WTC11 (cell line): Measurements from ENCODE around the gene DUT. TPM values are rescaled to one million over a fixed set of nuclear protein-coding genes. Genes with fewer than 3 reads are reported as not detected.
A peak's percentile ranks its signal among the peaks of the same experiment; 100 is the strongest.

Experiments
- ATAC-seq: fragments of 200-7000 bp; cut with Tn5 transposase; 2 replicates; pipeline ENCODE4 v1.10.0; 2021; ENCODE audit warnings: mild to moderate bottlenecking, moderate library complexity
- Bru-seq: library from RNA; stranded (reverse); fragments of 400-500 nt; gene quantifications from one replicate; lab custom pipeline; 2021; lab: Mats Ljungman, UMichigan
- CTCF ChIA-PET: fragments of 300-600 bp; sonication (Branson Sonifier 250); formaldehyde crosslinking; loops from one replicate; lab custom pipeline; 2021; ENCODE audit warnings: antibody characterized with exemption; lab: Charles Lee
- POLR2A ChIA-PET: fragments of 350-600 bp; sonication (Branson Sonifier 250); formaldehyde crosslinking; loops from one replicate; lab custom pipeline; 2021; ENCODE audit warnings: antibody characterized with exemption; lab: Charles Lee
- DNase-seq: peaks from one replicate; pipeline ENCODE4 v3.0.0; 2021; ENCODE audit warnings: low spot score
- H3K27ac Mint-ChIP-seq: 2 replicates; pipeline ENCODE4 v1.8.0; 2021; ENCODE audit warnings: mixed read lengths
- H3K27me3 Mint-ChIP-seq: 2 replicates; pipeline ENCODE4 v1.8.0; 2021; ENCODE audit warnings: low read depth, mild to moderate bottlenecking, moderate library complexity, mixed read lengths
- H3K36me3 Mint-ChIP-seq: 2 replicates; pipeline ENCODE4 v1.8.0; 2021; ENCODE audit warnings: mixed read lengths
- H3K4me1 Mint-ChIP-seq: 2 replicates; pipeline ENCODE4 v1.8.0; 2022; ENCODE audit warnings: mixed read lengths
- H3K4me3 Mint-ChIP-seq: 2 replicates; pipeline ENCODE4 v1.8.0; 2021; ENCODE audit warnings: mild to moderate bottlenecking, moderate library complexity, mixed read lengths
- H3K9me3 Mint-ChIP-seq: 2 replicates; pipeline ENCODE4 v1.8.0; 2021; ENCODE audit warnings: mixed read lengths
- CREM ChIP-seq: sonication (generic); formaldehyde crosslinking; IDR thresholded peaks from 2 replicates; pipeline ENCODE4 v1.8.1; 2022; ENCODE audit warnings: mild to moderate bottlenecking, missing genetic modification reagents, moderate library complexity
- ESRRA ChIP-seq: sonication (generic); formaldehyde crosslinking; IDR thresholded peaks from 2 replicates; pipeline ENCODE4 v1.8.1; 2022; ENCODE audit warnings: mild to moderate bottlenecking, missing genetic modification reagents, borderline replicate concordance
- SMAD4 ChIP-seq: sonication (generic); formaldehyde crosslinking; IDR thresholded peaks from 2 replicates; pipeline ENCODE4 v1.8.0; 2022; ENCODE audit warnings: mild to moderate bottlenecking, missing genetic modification reagents
- TEAD1 ChIP-seq: sonication (generic); formaldehyde crosslinking; IDR thresholded peaks from 2 replicates; pipeline ENCODE4 v1.8.0; 2022; ENCODE audit warnings: mild to moderate bottlenecking, missing genetic modification reagents
- TEAD4 ChIP-seq: sonication (generic); formaldehyde crosslinking; IDR thresholded peaks from 2 replicates; pipeline ENCODE4 v1.8.0; 2022; ENCODE audit warnings: mild to moderate bottlenecking, missing genetic modification reagents
- ZBTB21 ChIP-seq: sonication (generic); formaldehyde crosslinking; IDR thresholded peaks from 2 replicates; pipeline ENCODE4 v1.8.1; 2023; ENCODE audit warnings: mild to moderate bottlenecking, missing genetic modification reagents, borderline replicate concordance
- long read RNA-seq, 3 experiments: library from RNA in 1 of 3; library from capped mRNA in 1 of 3; library from polyadenylated mRNA in 1 of 3; unstranded in 2 of 3; stranded (forward) in 1 of 3; transcript quantifications; one replicate each; pipeline ENCODE4 v2.0.0, GENCODE V29; 2021
- total RNA-seq: library from RNA; stranded (reverse); gene quantifications from 3 replicates; pipeline ENCODE4 v1.2.3, GENCODE V29; 2021
- TF ChIP-seq, protein P1 (sequence below): sonication (generic); formaldehyde crosslinking; IDR thresholded peaks from 2 replicates; pipeline ENCODE4 v1.8.0; 2022; ENCODE audit warnings: mild to moderate bottlenecking, missing genetic modification reagents
- TF ChIP-seq, protein P2 (sequence below): sonication (generic); formaldehyde crosslinking; IDR thresholded peaks from 2 replicates; pipeline ENCODE4 v1.8.1; 2023; ENCODE audit warnings: mild to moderate bottlenecking, missing genetic modification reagents
- TF ChIP-seq, protein P3 (sequence below): sonication (generic); formaldehyde crosslinking; IDR thresholded peaks from 2 replicates; pipeline ENCODE4 v1.8.0; 2023; ENCODE audit warnings: missing genetic modification reagents, mild to moderate bottlenecking, borderline replicate concordance
- TF ChIP-seq, protein P4 (sequence below): sonication (generic); formaldehyde crosslinking; IDR thresholded peaks from 2 replicates; pipeline ENCODE4 v1.8.0; 2022; ENCODE audit warnings: mild to moderate bottlenecking, missing genetic modification reagents
- TF ChIP-seq, protein P5 (sequence below): fragments of 250-450 bp; sonication (Bioruptor Pico); IDR thresholded peaks from 2 replicates; pipeline ENCODE4 v1.9.0; 2021; ENCODE audit warnings: mild to moderate bottlenecking, borderline replicate concordance
- TF ChIP-seq, protein P6 (sequence below): sonication (generic); formaldehyde crosslinking; conservative IDR thresholded peaks from 2 replicates; pipeline ENCODE4 v1.8.1; 2022; ENCODE audit warnings: mild to moderate bottlenecking, missing genetic modification reagents
- TF ChIP-seq, protein P7 (sequence below): sonication (generic); formaldehyde crosslinking; IDR thresholded peaks from 2 replicates; pipeline ENCODE4 v1.8.1; 2022; ENCODE audit warnings: mild to moderate bottlenecking, moderate library complexity, missing genetic modification reagents

Gene DUT
- total RNA-seq (195 to 204 TPM (median 195 TPM) in 3 replicates), Bru-seq, nascent RNA (percentile 98 among the genes with signal in this experiment)
- long read RNA-seq, experiment 1, transcript DUT-201 (7 exons, 2,147 nt) = minor isoform, 66 of 365 reads
- long read RNA-seq, experiment 1, transcript DUT-202 (6 exons, 1,935 nt) = major isoform, 279 of 365 reads
- long read RNA-seq, experiment 1, transcript DUT-205 (7 exons, 769 nt) = minor isoform, 8 of 365 reads
- long read RNA-seq, experiment 1, partial matches to known transcripts = 3 of 365 reads
- long read RNA-seq, experiment 1, other reads (novel, unspliced or antisense) = 2 of 365 reads
- long read RNA-seq, experiment 2, transcript DUT-202 (6 exons, 1,935 nt) = major isoform, 276 of 357 reads
- long read RNA-seq, experiment 2, transcript DUT-201 (7 exons, 2,147 nt) = minor isoform, 27 of 357 reads
- long read RNA-seq, experiment 2, partial matches to known transcripts = 12 of 357 reads
- long read RNA-seq, experiment 2, other reads (novel, unspliced or antisense) = 35 of 357 reads
- long read RNA-seq, experiment 3, transcript DUT-209 (3 exons, 340 nt) = minor isoform, 7 of 36 reads
- long read RNA-seq, experiment 3, transcript DUT-202 (6 exons, 1,935 nt) = major isoform, 23 of 36 reads
- long read RNA-seq, experiment 3, partial matches to known transcripts = 0 of 36 reads
- long read RNA-seq, experiment 3, other reads (novel, unspliced or antisense) = 5 of 36 reads

DNA sequence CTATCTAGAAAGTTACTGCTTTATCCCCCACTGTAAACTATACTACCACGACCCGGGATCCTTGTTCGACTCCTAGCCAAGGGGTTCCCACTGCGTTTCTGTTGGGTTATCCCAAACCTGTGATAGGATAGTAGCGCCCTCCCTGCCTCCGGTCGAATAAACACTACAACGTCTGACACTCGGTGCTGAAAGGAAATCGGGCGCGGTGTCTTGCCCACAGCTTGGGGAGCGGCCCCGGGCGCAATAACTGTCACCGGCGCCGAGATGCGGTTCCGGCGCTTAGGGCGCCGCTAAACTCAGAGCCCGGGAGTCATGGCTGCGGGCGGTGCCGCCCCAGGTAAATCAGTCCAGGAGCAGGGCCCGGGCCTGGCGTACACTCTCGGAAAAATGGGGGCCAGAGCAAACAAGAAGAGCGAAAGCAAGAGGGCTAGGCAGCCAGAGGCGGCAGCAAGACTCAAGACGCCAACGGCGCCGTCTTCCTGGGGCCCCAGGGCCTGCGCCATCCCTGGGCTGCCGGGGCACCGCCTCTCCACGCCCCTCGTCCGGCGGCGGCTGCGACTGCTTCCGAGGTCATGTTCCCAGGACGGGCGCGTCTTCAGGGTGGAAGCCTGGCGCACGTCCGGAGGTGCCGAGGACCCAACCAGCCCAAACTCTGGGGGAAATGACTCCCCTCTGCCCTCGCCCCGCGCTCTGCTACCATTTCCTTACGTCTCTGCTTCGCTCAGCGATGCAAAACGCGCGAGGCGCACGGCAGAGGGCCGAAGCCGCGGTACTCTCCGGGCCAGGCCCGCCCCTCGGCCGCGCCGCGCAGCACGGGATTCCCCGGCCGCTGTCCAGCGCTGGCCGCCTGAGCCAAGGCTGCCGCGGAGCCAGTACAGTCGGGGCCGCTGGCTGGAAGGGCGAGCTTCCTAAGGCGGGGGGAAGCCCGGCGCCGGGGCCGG is at the start of gene DUT:
Gene DUT (plus strand): TSS at position 575 of the 941 bp plus-strand sequence. CDS start 87 bp downstream, at position 662.
- H3K27me3 Mint-ChIP-seq = no peaks in the 10 kb centered on the region
- DNase-seq (peak; percentile 81), ATAC-seq (peak; percentile 80)
- no peaks in the 10 kb centered on the region for H3K9me3 Mint-ChIP-seq
- POLR2A ChIA-PET = interaction anchor here (0.6 to 1.3 kb wide), 5 partner anchors 106 to 1118 kb away, joined by 3 to 6 read pairs (median 4); partner anchors contain the start of gene FBN1
- CTCF ChIA-PET = interaction anchor here (1.0 to 3.8 kb wide), 4 partner anchors 27 to 45 kb away, joined by 3 to 18 read pairs (median 5); no protein-coding TSS in a partner anchor
- peak within 1 kb of the TSS; percentile 89 for H3K27ac Mint-ChIP-seq
- peak within 1 kb of the TSS; percentile 97 for H3K4me3 Mint-ChIP-seq
- H3K36me3 Mint-ChIP-seq = peaks cover 14% of the 10 kb centered on the region
- peaks cover 46% of the 10 kb centered on the region for H3K4me1 Mint-ChIP-seq
- TF ChIP-seq ZBTB21 (CRISPR knock-in tag) = 0 out of 2 replicates have a peak, but pooled peaks have one; percentile 57
- TF ChIP-seq CREM (CRISPR knock-in tag) = no peak; the same call in none of the 2 replicates
- TF ChIP-seq, protein P1, sequence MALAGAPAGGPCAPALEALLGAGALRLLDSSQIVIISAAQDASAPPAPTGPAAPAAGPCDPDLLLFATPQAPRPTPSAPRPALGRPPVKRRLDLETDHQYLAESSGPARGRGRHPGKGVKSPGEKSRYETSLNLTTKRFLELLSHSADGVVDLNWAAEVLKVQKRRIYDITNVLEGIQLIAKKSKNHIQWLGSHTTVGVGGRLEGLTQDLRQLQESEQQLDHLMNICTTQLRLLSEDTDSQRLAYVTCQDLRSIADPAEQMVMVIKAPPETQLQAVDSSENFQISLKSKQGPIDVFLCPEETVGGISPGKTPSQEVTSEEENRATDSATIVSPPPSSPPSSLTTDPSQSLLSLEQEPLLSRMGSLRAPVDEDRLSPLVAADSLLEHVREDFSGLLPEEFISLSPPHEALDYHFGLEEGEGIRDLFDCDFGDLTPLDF (CRISPR knock-in tag) = no peak
- TF ChIP-seq, protein P2, sequence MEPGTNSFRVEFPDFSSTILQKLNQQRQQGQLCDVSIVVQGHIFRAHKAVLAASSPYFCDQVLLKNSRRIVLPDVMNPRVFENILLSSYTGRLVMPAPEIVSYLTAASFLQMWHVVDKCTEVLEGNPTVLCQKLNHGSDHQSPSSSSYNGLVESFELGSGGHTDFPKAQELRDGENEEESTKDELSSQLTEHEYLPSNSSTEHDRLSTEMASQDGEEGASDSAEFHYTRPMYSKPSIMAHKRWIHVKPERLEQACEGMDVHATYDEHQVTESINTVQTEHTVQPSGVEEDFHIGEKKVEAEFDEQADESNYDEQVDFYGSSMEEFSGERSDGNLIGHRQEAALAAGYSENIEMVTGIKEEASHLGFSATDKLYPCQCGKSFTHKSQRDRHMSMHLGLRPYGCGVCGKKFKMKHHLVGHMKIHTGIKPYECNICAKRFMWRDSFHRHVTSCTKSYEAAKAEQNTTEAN (CRISPR knock-in tag) = no peak
- TF ChIP-seq, protein P3, sequence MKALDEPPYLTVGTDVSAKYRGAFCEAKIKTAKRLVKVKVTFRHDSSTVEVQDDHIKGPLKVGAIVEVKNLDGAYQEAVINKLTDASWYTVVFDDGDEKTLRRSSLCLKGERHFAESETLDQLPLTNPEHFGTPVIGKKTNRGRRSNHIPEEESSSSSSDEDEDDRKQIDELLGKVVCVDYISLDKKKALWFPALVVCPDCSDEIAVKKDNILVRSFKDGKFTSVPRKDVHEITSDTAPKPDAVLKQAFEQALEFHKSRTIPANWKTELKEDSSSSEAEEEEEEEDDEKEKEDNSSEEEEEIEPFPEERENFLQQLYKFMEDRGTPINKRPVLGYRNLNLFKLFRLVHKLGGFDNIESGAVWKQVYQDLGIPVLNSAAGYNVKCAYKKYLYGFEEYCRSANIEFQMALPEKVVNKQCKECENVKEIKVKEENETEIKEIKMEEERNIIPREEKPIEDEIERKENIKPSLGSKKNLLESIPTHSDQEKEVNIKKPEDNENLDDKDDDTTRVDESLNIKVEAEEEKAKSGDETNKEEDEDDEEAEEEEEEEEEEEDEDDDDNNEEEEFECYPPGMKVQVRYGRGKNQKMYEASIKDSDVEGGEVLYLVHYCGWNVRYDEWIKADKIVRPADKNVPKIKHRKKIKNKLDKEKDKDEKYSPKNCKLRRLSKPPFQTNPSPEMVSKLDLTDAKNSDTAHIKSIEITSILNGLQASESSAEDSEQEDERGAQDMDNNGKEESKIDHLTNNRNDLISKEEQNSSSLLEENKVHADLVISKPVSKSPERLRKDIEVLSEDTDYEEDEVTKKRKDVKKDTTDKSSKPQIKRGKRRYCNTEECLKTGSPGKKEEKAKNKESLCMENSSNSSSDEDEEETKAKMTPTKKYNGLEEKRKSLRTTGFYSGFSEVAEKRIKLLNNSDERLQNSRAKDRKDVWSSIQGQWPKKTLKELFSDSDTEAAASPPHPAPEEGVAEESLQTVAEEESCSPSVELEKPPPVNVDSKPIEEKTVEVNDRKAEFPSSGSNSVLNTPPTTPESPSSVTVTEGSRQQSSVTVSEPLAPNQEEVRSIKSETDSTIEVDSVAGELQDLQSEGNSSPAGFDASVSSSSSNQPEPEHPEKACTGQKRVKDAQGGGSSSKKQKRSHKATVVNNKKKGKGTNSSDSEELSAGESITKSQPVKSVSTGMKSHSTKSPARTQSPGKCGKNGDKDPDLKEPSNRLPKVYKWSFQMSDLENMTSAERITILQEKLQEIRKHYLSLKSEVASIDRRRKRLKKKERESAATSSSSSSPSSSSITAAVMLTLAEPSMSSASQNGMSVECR = peak; percentile 45; the same call in 1 of the 2 replicates
- TF ChIP-seq, protein P4, sequence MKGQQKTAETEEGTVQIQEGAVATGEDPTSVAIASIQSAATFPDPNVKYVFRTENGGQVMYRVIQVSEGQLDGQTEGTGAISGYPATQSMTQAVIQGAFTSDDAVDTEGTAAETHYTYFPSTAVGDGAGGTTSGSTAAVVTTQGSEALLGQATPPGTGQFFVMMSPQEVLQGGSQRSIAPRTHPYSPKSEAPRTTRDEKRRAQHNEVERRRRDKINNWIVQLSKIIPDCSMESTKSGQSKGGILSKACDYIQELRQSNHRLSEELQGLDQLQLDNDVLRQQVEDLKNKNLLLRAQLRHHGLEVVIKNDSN (CRISPR knock-in tag) = peak; percentile 26; the same call in 1 of the 2 replicates
- peak; percentile 47; the same call in 1 of the 2 replicates for TF ChIP-seq TEAD4
- TF ChIP-seq TEAD1 (CRISPR knock-in tag) = peak; percentile 29
- TF ChIP-seq, protein P5, sequence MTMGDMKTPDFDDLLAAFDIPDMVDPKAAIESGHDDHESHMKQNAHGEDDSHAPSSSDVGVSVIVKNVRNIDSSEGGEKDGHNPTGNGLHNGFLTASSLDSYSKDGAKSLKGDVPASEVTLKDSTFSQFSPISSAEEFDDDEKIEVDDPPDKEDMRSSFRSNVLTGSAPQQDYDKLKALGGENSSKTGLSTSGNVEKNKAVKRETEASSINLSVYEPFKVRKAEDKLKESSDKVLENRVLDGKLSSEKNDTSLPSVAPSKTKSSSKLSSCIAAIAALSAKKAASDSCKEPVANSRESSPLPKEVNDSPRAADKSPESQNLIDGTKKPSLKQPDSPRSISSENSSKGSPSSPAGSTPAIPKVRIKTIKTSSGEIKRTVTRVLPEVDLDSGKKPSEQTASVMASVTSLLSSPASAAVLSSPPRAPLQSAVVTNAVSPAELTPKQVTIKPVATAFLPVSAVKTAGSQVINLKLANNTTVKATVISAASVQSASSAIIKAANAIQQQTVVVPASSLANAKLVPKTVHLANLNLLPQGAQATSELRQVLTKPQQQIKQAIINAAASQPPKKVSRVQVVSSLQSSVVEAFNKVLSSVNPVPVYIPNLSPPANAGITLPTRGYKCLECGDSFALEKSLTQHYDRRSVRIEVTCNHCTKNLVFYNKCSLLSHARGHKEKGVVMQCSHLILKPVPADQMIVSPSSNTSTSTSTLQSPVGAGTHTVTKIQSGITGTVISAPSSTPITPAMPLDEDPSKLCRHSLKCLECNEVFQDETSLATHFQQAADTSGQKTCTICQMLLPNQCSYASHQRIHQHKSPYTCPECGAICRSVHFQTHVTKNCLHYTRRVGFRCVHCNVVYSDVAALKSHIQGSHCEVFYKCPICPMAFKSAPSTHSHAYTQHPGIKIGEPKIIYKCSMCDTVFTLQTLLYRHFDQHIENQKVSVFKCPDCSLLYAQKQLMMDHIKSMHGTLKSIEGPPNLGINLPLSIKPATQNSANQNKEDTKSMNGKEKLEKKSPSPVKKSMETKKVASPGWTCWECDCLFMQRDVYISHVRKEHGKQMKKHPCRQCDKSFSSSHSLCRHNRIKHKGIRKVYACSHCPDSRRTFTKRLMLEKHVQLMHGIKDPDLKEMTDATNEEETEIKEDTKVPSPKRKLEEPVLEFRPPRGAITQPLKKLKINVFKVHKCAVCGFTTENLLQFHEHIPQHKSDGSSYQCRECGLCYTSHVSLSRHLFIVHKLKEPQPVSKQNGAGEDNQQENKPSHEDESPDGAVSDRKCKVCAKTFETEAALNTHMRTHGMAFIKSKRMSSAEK (CRISPR knock-in tag) = no peak
- TF ChIP-seq ESRRA (CRISPR knock-in tag) = no peak
- TF ChIP-seq, protein P6, sequence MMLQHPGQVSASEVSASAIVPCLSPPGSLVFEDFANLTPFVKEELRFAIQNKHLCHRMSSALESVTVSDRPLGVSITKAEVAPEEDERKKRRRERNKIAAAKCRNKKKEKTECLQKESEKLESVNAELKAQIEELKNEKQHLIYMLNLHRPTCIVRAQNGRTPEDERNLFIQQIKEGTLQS = no peak
- TF ChIP-seq, protein P7, sequence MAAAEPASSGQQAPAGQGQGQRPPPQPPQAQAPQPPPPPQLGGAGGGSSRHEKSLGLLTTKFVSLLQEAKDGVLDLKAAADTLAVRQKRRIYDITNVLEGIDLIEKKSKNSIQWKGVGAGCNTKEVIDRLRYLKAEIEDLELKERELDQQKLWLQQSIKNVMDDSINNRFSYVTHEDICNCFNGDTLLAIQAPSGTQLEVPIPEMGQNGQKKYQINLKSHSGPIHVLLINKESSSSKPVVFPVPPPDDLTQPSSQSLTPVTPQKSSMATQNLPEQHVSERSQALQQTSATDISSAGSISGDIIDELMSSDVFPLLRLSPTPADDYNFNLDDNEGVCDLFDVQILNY (CRISPR knock-in tag) = peak; percentile 73
- TF ChIP-seq SMAD4 (CRISPR knock-in tag) = peak; percentile 65; the same call in 1 of the 2 replicates
